DOHH2 (cell line): ENCODE results near the gene ZDHHC18.

Experiments used
- H3F3A ChIP-seq: fragments of 200-600 bp; sonication (generic), shearing (Covaris generic); 2 replicates; pipeline ENCODE4 v1.6.0; 2016; ENCODE audit warnings: antibody characterized with exemption, mild to moderate bottlenecking; ENCODE audit not compliant: control insufficient read depth, insufficient read depth
- H3K27ac ChIP-seq: fragments of 200-600 bp; sonication (generic); 2 replicates; pipeline ENCODE4 v1.5.1; 2014; ENCODE audit warnings: low read depth, mild to moderate bottlenecking, low read length, moderate library complexity
- H3K27me3 ChIP-seq: fragments of 200-600 bp; sonication (generic); 2 replicates; pipeline ENCODE4 v1.6.1; 2014; ENCODE audit warnings: mild to moderate bottlenecking, low read length, mixed read lengths; ENCODE audit not compliant: control insufficient read depth
- H3K36me3 ChIP-seq: fragments of 200-600 bp; sonication (generic); 2 replicates; pipeline ENCODE4 v1.6.1; 2014; ENCODE audit warnings: mild to moderate bottlenecking, low read length, moderate library complexity, mixed read lengths; ENCODE audit not compliant: control insufficient read depth
- H3K4me1 ChIP-seq: fragments of 200-600 bp; sonication (generic); 2 replicates; pipeline ENCODE4 v1.6.1; 2014; ENCODE audit warnings: mild to moderate bottlenecking, low read length, mixed read lengths; ENCODE audit not compliant: control insufficient read depth
- H3K4me2 ChIP-seq: fragments of 200-600 bp; sonication (generic); 2 replicates; pipeline ENCODE4 v1.6.0; 2014; ENCODE audit warnings: mild to moderate bottlenecking, low read length, moderate library complexity
- H3K4me3 ChIP-seq: fragments of 200-600 bp; sonication (generic); 2 replicates; pipeline ENCODE4 v1.5.1; 2014; ENCODE audit warnings: mild to moderate bottlenecking, low read length, mixed read lengths
- H3K79me2 ChIP-seq: fragments of 200-600 bp; sonication (generic); 2 replicates; pipeline ENCODE4 v1.6.1; 2014; ENCODE audit warnings: mild to moderate bottlenecking, low read length, mixed read lengths; ENCODE audit not compliant: control insufficient read depth
- H3K9me2 ChIP-seq: fragments of 200-600 bp; sonication (generic); replicated peaks from 2 replicates; pipeline ENCODE4 v1.6.1; 2014; ENCODE audit warnings: mild to moderate bottlenecking, low read length, mixed read lengths; ENCODE audit not compliant: control insufficient read depth
- H3K9me3 ChIP-seq: fragments of 200-600 bp; sonication (generic); 2 replicates; pipeline ENCODE4 v1.6.1; 2014; ENCODE audit warnings: antibody characterized with exemption, low read length, mixed read lengths; ENCODE audit not compliant: control insufficient read depth, insufficient read depth
- H4K20me1 ChIP-seq: fragments of 200-600 bp; sonication (generic); 2 replicates; pipeline ENCODE4 v1.6.0; 2014; ENCODE audit warnings: low read depth, mild to moderate bottlenecking, antibody characterized with exemption, low read length, moderate library complexity; ENCODE audit not compliant: control insufficient read depth, insufficient read depth
- CTCF ChIP-seq: fragments of 200-600 bp; sonication (generic); IDR thresholded peaks from one replicate; pipeline ENCODE4 v1.5.1; 2014; ENCODE audit warnings: antibody characterized with exemption, mild to moderate bottlenecking, low read depth, low read length; ENCODE audit not compliant: poor library complexity, severe bottlenecking
- EZH2phosphoT487 ChIP-seq: fragments of 200-600 bp; sonication (generic); IDR thresholded peaks from 2 replicates; pipeline ENCODE4 v1.6.1; 2017; ENCODE audit warnings: borderline replicate concordance, mild to moderate bottlenecking, antibody characterized with exemption, low read length, moderate library complexity, mixed read lengths

ZDHHC18 gene

DNA sequence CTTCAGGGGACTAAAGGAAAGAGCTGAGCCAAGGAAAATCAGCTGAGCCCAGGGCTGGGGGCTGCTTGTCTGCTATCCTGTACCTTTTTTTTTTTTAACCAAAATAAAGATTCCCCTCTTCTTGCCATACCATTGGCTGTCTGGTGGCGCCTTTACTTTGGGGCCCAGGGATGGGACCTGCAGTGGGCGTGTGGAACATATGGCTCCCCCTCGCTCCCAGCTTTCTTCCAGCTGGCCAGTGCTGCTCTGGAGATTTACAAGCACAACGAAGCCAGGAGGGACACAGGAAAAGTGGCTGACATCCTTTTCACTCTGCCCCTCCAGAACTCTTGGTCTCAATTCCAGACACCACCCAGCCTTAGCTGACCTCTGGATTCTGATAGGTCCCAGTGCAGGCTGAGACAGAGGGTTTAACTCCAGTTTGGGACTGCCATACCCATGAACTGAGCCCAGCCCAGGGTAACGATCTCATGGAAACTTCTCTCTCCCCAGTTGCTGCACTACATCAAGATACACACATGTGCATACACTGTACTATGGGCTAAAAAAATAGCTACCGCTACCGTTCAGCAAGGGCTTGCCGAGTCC lies 31.1 kb downstream of the ZDHHC18 start:
- H3K4me2 ChIP-seq, result no peak overlapping the region
- no peaks in the 10 kb centered on the region for H3K79me2 ChIP-seq
- H3K9me2 ChIP-seq, result no peaks in the 10 kb centered on the region
- no peaks in the 10 kb centered on the region for H3K27me3 ChIP-seq
- no peaks in the 10 kb centered on the region for H4K20me1 ChIP-seq
- H3K9me3 ChIP-seq, result no peaks in the 10 kb centered on the region
- H3K4me3 ChIP-seq, result no peak overlapping the region
- H3K4me1 ChIP-seq, result peaks cover 5% of the 10 kb centered on the region
- H3K27ac ChIP-seq, result no peak overlapping the region
- H3F3A ChIP-seq, result peaks cover 5% of the 10 kb centered on the region; the same call in 1 of the 2 replicates
- TF ChIP-seq EZH2phosphoT487 (no peak), CTCF (no peak)
- H3K36me3 ChIP-seq, result peaks cover 16% of the 10 kb centered on the region

DNA sequence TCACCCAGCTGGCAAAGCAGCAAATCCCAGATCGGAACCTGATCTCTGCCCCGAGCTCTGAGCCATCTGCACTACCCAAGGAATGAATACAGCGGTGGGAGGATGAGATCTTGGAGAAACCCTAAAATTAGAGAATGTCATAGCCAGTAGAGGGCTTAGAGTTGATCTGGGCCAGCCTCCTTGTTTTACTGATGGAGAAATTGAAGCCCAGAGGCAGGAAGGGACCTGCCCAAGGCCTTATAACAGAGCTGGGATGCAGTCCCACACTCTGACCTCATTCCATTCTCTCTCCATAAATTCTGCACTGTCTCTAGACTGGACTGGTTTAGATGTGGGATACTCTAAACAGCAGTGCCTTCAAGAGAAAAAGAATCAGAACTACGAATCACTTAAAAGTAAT lies 31.7 kb downstream of the ZDHHC18 start:
- Histone ChIP-seq H3K9me2 (no peaks in the 10 kb centered on the region), H3K4me1 (peaks cover 11% of the 10 kb centered on the region), H3F3A (peaks cover 5% of the 10 kb centered on the region; the same call in 1 of the 2 replicates), H3K9me3 (no peaks in the 10 kb centered on the region), H4K20me1 (no peaks in the 10 kb centered on the region), H3K4me2 (no peak overlapping the region), H3K36me3 (peaks cover 10% of the 10 kb centered on the region), H3K27ac (no peak overlapping the region), H3K27me3 (no peaks in the 10 kb centered on the region), H3K4me3 (no peak overlapping the region), H3K79me2 (no peaks in the 10 kb centered on the region)
- TF ChIP-seq EZH2phosphoT487 (no peak), CTCF (no peak)

DNA sequence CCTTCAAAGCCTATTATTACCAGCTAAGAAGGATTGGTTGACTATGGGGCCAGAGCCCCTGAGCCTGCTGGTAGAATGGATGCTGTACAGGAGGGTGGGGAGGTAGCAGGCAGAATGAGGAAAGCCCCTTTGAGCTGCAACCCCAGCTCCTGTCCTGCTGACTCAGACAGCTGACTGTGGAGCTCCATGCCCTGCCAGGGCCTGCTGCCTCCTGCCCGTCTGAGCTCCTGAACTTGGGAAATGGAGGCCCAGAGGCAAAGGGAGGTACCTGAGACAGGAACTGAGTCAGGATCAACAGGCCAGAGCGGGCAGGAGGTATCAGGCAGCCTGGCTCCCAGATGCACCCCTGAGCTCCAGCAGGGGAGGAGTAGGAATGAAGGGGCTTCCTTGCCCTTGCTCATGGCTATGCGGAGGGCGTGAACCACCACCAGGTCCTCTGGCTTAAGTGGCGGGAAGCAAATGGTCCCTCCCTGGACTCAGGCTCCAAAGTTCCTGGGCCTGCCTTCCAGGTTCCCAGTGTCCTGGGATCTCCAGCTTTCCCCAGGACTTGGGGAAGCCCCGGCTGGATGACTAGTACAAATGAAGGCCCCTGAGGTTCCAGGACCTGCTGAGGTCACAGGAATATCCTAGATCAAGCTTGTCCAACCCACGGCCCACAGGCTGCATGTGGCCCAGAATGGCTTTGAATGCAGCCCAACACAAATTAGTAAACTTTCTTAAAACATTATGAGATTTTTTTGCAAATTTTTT lies 32.6 kb downstream of the ZDHHC18 start:
- H3K4me1 ChIP-seq, result peaks cover 20% of the 10 kb centered on the region
- H3K36me3 ChIP-seq, result peaks cover under 1% of the 10 kb centered on the region; the same call in 1 of the 2 replicates
- no peaks in the 10 kb centered on the region for H3K27me3 ChIP-seq
- H3K27ac ChIP-seq, result no peak overlapping the region
- no peaks in the 10 kb centered on the region for H3K9me3 ChIP-seq
- TF ChIP-seq EZH2phosphoT487 (no peak), CTCF (no peak)
- peaks cover 2% of the 10 kb centered on the region; the same call in 1 of the 2 replicates for H3K79me2 ChIP-seq
- peaks cover 5% of the 10 kb centered on the region; the same call in 1 of the 2 replicates for H3F3A ChIP-seq
- no peaks in the 10 kb centered on the region for H4K20me1 ChIP-seq
- H3K4me2 ChIP-seq, result no peak overlapping the region
- H3K9me2 ChIP-seq, result no peaks in the 10 kb centered on the region
- no peak overlapping the region for H3K4me3 ChIP-seq
